Body of pancreas (tissue), 4 donors: ENCODE measurements around the gene NUDT7. TPM values are rescaled to one million over a fixed set of nuclear protein-coding genes. Genes with fewer than 3 reads are reported as not detected.

Source experiments
- ATAC-seq: fragments of 150-250 bp; one replicate; pipeline ENCODE4 v1.9.1; 2016
- DNase-seq, 4 donors: peaks; one replicate each; pipeline ENCODE4 v3.0.0-alpha.2; 2019
- H3K27ac ChIP-seq, 4 donors: fragments of 200-600 bp; sonication (generic); 1 replicate in 3 of 4; 2 replicates in 1 of 4; pipeline versions ENCODE4 v1.5.1 to v1.6.1; 2016 to 2019; ENCODE audit warnings: mild to moderate bottlenecking in 1 of 4, mixed read lengths in 1 of 4, moderate library complexity in 1 of 4
- H3K27me3 ChIP-seq, 2 donors: fragments of 200-600 bp; sonication (generic); one replicate each; pipeline ENCODE4 v1.6.0; 2016; ENCODE audit warnings: mild to moderate bottlenecking in 1 of 2
- H3K36me3 ChIP-seq, 2 donors: fragments of 200-600 bp; sonication (generic); replicated peaks in 1 of 2; 2 replicates each; pipeline ENCODE4 v1.5.1; 2016; ENCODE audit warnings: low read depth in 2 of 2; ENCODE audit not compliant: insufficient read depth in 1 of 2
- H3K4me1 ChIP-seq: fragments of 200-600 bp; sonication (generic); one replicate; pipeline ENCODE4 v1.6.0; 2016
- H3K4me3 ChIP-seq, 2 donors: fragments of 200-600 bp; sonication (generic); 1 replicate in 1 of 2; 2 replicates in 1 of 2; pipeline ENCODE4 v1.5.1; 2016 to 2019
- H3K9me3 ChIP-seq, 3 donors: fragments of 200-600 bp; sonication (generic); 1 replicate in 2 of 3; 2 replicates in 1 of 3; pipeline ENCODE4 v1.5.1; 2016
- CTCF ChIP-seq, 7 experiments: fragments of 450-650 bp in 4 of 7; fragments of 200-600 bp in 3 of 7; sonication (generic) in 3 of 7; IDR thresholded peaks; one replicate each; pipeline ENCODE4 v1.5.1; 2016 to 2019; ENCODE audit warnings: antibody characterized with exemption in 7 of 7
- POLR2A ChIP-seq, 3 donors: fragments of 450-650 bp; IDR thresholded peaks; one replicate each; pipeline ENCODE4 v1.6.1; 2016; ENCODE audit warnings: antibody characterized with exemption in 3 of 3, mild to moderate bottlenecking in 2 of 3
- WGBS, 2 donors: methylation state at CpG; one replicate each; pipeline ENCODE4 v1.1.5; 2017; 5-methylcytosine and 5-hydroxymethylcytosine counted together
- intact Hi-C: fragments of 100-400 bp; cut with DNase I; formaldehyde crosslinking; loops from one replicate; pipeline ENCODE4 v1.15.1; 2023
- total RNA-seq, 2 donors: library from RNA; depleted of rRNA; stranded (reverse); fragments of >200 nt; gene quantifications; one replicate each; pipeline ENCODE4 v1.1.0, GENCODE V29; 2016

NUDT7 gene
- total RNA-seq, 2 donors from 2014 or later = 5.2 to 9.2 TPM

GRCh38 chr16:77775911-77776909 lies 53.9 kb downstream of the NUDT7 start:
- no peak for TF ChIP-seq POLR2A (IDR thresholded peaks at IDR 0.05)
- no peak for TF ChIP-seq CTCF (IDR thresholded peaks at IDR 0.05)

GRCh38 chr16:77777745-77778144 lies 55.4 kb downstream of the NUDT7 start:
- Histone ChIP-seq H3K4me1 (peaks cover 9% of the 10 kb centered on the region), H3K27me3 (no peaks in the 10 kb centered on the region), H3K4me3 (no peak overlapping the region), H3K27ac (no peak overlapping the region), H3K36me3 (no peaks in the 10 kb centered on the region), H3K9me3 (no peaks in the 10 kb centered on the region)
- 93 to 97% methylated on average over 4 of the region's 4 CpGs for WGBS, 2 donors
- DNase-seq (no peak), ATAC-seq (no peak)
- TF ChIP-seq CTCF (IDR thresholded peaks at IDR 0.05) = no peak
- no peak for TF ChIP-seq POLR2A (IDR thresholded peaks at IDR 0.05)
- intact Hi-C loops = no loop called here

More at GRCh38 chr16:77775911-77776909, 53.9 kb downstream of the NUDT7 start:
- intact Hi-C loops = no loop called here
- Histone ChIP-seq H3K4me3 (no peak overlapping the region), H3K9me3 (no peaks in the 10 kb centered on the region), H3K27me3 (no peaks in the 10 kb centered on the region), H3K27ac (peak overlapping the region in 1 of 4 donors; percentile 14), H3K4me1 (peaks cover 9% of the 10 kb centered on the region), H3K36me3 (no peaks in the 10 kb centered on the region)
- WGBS, 2 donors = 41 to 48% methylated on average over 6 of the region's 6 CpGs
- peak; percentile 53 for ATAC-seq
- peak in 1 of 4 donors; percentile 5 for DNase-seq

GRCh38 chr16:77780378-77780837 lies 58.1 kb downstream of the NUDT7 start:
- no peaks in the 10 kb centered on the region for H3K27me3 ChIP-seq
- H3K36me3 ChIP-seq = no peaks in the 10 kb centered on the region
- 51 to 75% methylated on average over 8 to 9 of the region's 9 CpGs for WGBS, 2 donors
- H3K9me3 ChIP-seq = no peaks in the 10 kb centered on the region
- H3K4me3 ChIP-seq = no peak overlapping the region
- DNase-seq = no peak
- intact Hi-C loops = no loop called here
- peaks cover 9% of the 10 kb centered on the region for H3K4me1 ChIP-seq
- no peak for ATAC-seq
- H3K27ac ChIP-seq = no peak overlapping the region
- TF ChIP-seq CTCF (IDR thresholded peaks at IDR 0.05) = no peak
- TF ChIP-seq POLR2A (IDR thresholded peaks at IDR 0.05) = no peak

- Histone ChIP-seq H3K4me1 (peaks cover 5% of the 10 kb centered on the region), H3K4me3 (no peak overlapping the region), H3K27me3 (no peaks in the 10 kb centered on the region), H3K27ac (no peak overlapping the region), H3K36me3 (no peaks in the 10 kb centered on the region), H3K9me3 (no peaks in the 10 kb centered on the region)
- TF ChIP-seq POLR2A (IDR thresholded peaks at IDR 0.05) = no peak
- no peak for TF ChIP-seq CTCF (IDR thresholded peaks at IDR 0.05)
- ATAC-seq (no peak), DNase-seq (no peak)
- intact Hi-C loops = no loop called here
Measured at GRCh38 chr16:77781091-77781490, 58.8 kb downstream of the NUDT7 start.
